Prostate gland (tissue), 2 donors: ENCODE results near the gene NAALADL2. TPM values are rescaled to one million over a fixed set of nuclear protein-coding genes. Genes with fewer than 3 reads are reported as not detected.

ENCODE experiments used
- DNase-seq: peaks from one replicate; pipeline ENCODE4 v3.0.0-alpha.2; 2019; ENCODE audit warnings: low spot score
- H3K27ac ChIP-seq, 2 donors: fragments of 200-600 bp; sonication (generic); 2 replicates each; pipeline ENCODE4 v1.5.1; 2017 to 2019
- H3K27me3 ChIP-seq: fragments of 200-600 bp; sonication (generic); replicated peaks from 2 replicates; pipeline ENCODE4 v1.5.1; 2019; ENCODE audit not compliant: insufficient read depth
- H3K36me3 ChIP-seq, 2 donors: fragments of 200-600 bp; sonication (generic); 1 replicate in 1 of 2; 2 replicates in 1 of 2; pipeline versions ENCODE4 v1.5.1 to v1.8.1; 2017 to 2019
- H3K4me1 ChIP-seq: fragments of 200-600 bp; sonication (generic); replicated peaks from 2 replicates; pipeline ENCODE4 v1.5.1; 2019
- H3K4me3 ChIP-seq, 2 donors: fragments of 200-600 bp; sonication (generic); 2 replicates each; pipeline ENCODE4 v1.5.1; 2017 to 2019
- H3K9me3 ChIP-seq: fragments of 200-600 bp; sonication (generic); 2 replicates; pipeline ENCODE4 v1.5.1; 2017
- CTCF ChIP-seq, 4 experiments: fragments of 200-600 bp in 2 of 4; fragments of 450-650 bp in 2 of 4; sonication (generic) in 2 of 4; IDR thresholded peaks; 1 replicate in 3 of 4; 2 replicates in 1 of 4; pipeline ENCODE4 v1.5.1; 2016 to 2019; ENCODE audit warnings: antibody characterized with exemption in 4 of 4, mild to moderate bottlenecking in 2 of 4, moderate library complexity in 2 of 4
- POLR2A ChIP-seq: fragments of 450-650 bp; IDR thresholded peaks from one replicate; pipeline ENCODE4 v1.6.1; 2016; ENCODE audit warnings: antibody characterized with exemption, mild to moderate bottlenecking
- POLR2AphosphoS5 ChIP-seq: sonication (generic); formaldehyde crosslinking; IDR thresholded peaks from one replicate; pipeline ENCODE4 v1.6.1; 2017; ENCODE audit warnings: antibody characterized with exemption
- WGBS: methylation state at CpG from one replicate; pipeline ENCODE4 v1.1.5; 2018; 5-methylcytosine and 5-hydroxymethylcytosine counted together
- intact Hi-C: fragments of 100-400 bp; cut with DNase I; formaldehyde crosslinking; loops from one replicate; pipeline ENCODE4 v1.14.2; 2022
- total RNA-seq, 2 donors: library from RNA; depleted of rRNA; stranded (reverse); fragments of >200 nt; gene quantifications; one replicate each; pipeline ENCODE4 v1.1.0, GENCODE V29; 2016

NAALADL2 gene
- total RNA-seq, 2 donors from 2014 or later, result 12.2 to 20.2 TPM

- no peaks in the 10 kb centered on the region for H3K9me3 ChIP-seq
- TF ChIP-seq POLR2AphosphoS5 (no peak), CTCF (IDR thresholded peaks at IDR 0.05) (no peak), POLR2A (no peak)
- H3K27ac ChIP-seq, result no peak overlapping the region
- H3K4me1 ChIP-seq, result no peaks in the 10 kb centered on the region
- H3K27me3 ChIP-seq, result no peaks in the 10 kb centered on the region
- 89% methylated on average over 1 of the region's 1 CpG for WGBS
- intact Hi-C loops, result no loop called here
- no peak overlapping the region for H3K4me3 ChIP-seq
- no peaks in the 10 kb centered on the region for H3K36me3 ChIP-seq
- no peak for DNase-seq
Measured at GRCh38 chr3:175593331-175593730, 734.2 kb downstream of the NAALADL2 start.

- 73% methylated on average over 4 of the region's 4 CpGs for WGBS
- intact Hi-C loops, result no loop called here
- TF ChIP-seq POLR2A, result no peak
- Histone ChIP-seq H3K27ac (no peak overlapping the region), H3K4me3 (no peak overlapping the region), H3K27me3 (no peaks in the 10 kb centered on the region), H3K4me1 (no peaks in the 10 kb centered on the region), H3K36me3 (no peaks in the 10 kb centered on the region), H3K9me3 (no peaks in the 10 kb centered on the region)
- no peak for DNase-seq
Measured at GRCh38 chr3:175598740-175599139, 739.6 kb downstream of the NAALADL2 start.

- Histone ChIP-seq H3K27me3 (no peaks in the 10 kb centered on the region), H3K9me3 (no peaks in the 10 kb centered on the region), H3K4me1 (no peaks in the 10 kb centered on the region), H3K4me3 (no peak overlapping the region), H3K27ac (no peak overlapping the region), H3K36me3 (no peaks in the 10 kb centered on the region)
- TF ChIP-seq POLR2A, result no peak
- no peak for TF ChIP-seq POLR2AphosphoS5
- no peak for TF ChIP-seq CTCF (IDR thresholded peaks at IDR 0.05)
- DNase-seq, result no peak
- intact Hi-C loops, result no loop called here
- 45% methylated on average over 1 of the region's 1 CpG for WGBS
Measured at GRCh38 chr3:175601521-175601920, 742.4 kb downstream of the NAALADL2 start.

GRCh38 chr3:175605851-175606250 is 746.7 kb downstream of the NAALADL2 start:
- H3K4me1 ChIP-seq, result no peaks in the 10 kb centered on the region
- DNase-seq, result no peak
- H3K36me3 ChIP-seq, result no peaks in the 10 kb centered on the region
- H3K27ac ChIP-seq, result no peak overlapping the region
- WGBS, result 52% methylated on average over 2 of the region's 2 CpGs
- no peak overlapping the region for H3K4me3 ChIP-seq
- intact Hi-C loops, result no loop called here
- no peaks in the 10 kb centered on the region for H3K9me3 ChIP-seq
- TF ChIP-seq POLR2AphosphoS5, result no peak
- TF ChIP-seq POLR2A, result no peak
- no peak for TF ChIP-seq CTCF (IDR thresholded peaks at IDR 0.05)
- H3K27me3 ChIP-seq, result no peaks in the 10 kb centered on the region

- Histone ChIP-seq H3K4me3 (no peak overlapping the region), H3K36me3 (no peaks in the 10 kb centered on the region), H3K9me3 (no peaks in the 10 kb centered on the region), H3K27me3 (no peaks in the 10 kb centered on the region), H3K27ac (no peak overlapping the region), H3K4me1 (no peaks in the 10 kb centered on the region)
- intact Hi-C loops, result no loop called here
- no peak for TF ChIP-seq POLR2AphosphoS5
- no peak for TF ChIP-seq POLR2A
- TF ChIP-seq CTCF (IDR thresholded peaks at IDR 0.05), result no peak
- DNase-seq, result no peak
- WGBS, result 100% methylated on average over 1 of the region's 1 CpG
Measured at GRCh38 chr3:175606650-175607318, 747.6 kb downstream of the NAALADL2 start.
